HG02588 (cell line): Measurements from ENCODE around the gene FTO.
"Not testable (repeated sequence)": the region's sequence is repeated elsewhere in the genome, so short reads cannot be mapped to it uniquely, and the experiment has no call there.

Experiments
- ATAC-seq: cut with Tn5 transposase; IDR thresholded peaks from one replicate; pipeline ENCODE4 v1.9.1; 2021; ENCODE audit warnings: mild to moderate bottlenecking, moderate library complexity; ENCODE audit not compliant: unreplicated experiment

The FTO gene

DNA sequence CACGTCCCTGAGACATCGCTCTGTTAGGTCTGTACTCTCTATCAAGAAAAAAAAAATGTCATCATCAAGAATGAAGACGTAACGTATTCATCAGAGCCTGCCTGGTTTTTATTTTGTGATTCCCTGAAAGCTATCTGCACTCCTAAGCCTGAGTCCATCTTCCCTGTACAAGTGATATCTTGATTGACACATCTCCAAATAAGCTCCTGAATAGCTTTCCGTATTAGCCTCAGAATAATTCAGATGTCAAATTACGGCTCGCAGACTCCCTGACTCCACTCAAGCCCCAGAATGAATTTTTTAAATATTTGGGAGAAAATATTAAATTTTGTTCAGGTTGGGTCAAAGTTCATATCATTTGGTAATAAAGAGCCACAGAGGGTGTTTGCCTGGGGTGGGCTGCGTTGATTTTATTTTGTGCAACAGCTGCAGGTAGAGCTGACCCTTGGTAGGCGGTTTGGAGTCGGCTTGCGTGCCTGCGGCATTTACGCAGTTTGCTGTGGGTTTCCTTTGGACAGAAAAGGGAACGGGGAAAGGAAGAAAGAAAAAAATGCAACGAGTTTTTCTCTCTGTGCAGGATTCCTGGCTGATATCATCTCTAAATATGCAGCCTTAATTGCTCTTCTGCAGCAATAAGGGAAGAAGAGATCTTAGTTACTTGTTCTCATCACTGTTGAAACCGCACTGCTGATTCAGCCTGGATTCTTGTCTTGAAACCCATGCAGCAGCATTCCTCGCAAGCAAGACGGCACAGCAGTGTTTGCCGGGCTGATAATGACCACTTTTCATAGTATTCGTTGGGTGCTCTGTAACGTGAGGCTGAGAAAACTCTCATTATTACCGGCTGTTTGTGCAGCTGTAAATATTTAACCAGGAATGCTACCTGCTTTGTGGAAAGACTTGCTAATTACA is 467.9 kb downstream of the FTO start:
- ATAC-seq: no peak

DNA sequence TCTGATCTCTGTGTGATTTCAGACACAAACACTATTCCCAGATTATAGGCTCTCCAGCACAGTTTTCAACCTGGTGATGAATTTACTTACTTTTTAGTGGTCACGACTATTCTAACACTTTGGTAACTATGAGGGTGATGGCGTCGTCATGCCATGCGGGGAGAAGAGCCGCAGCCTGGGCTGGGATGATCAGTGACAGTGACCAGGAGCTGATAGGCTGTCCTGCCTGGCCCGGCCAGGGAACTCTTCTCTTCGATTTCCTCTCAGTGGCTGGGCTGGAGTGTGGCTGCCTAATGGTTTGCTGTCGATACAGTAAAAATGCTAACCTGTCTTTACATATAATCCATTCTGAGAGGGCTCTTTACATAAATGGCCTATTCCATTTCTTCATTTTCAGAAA is 469.5 kb downstream of the FTO start:
- no peak for ATAC-seq

DNA sequence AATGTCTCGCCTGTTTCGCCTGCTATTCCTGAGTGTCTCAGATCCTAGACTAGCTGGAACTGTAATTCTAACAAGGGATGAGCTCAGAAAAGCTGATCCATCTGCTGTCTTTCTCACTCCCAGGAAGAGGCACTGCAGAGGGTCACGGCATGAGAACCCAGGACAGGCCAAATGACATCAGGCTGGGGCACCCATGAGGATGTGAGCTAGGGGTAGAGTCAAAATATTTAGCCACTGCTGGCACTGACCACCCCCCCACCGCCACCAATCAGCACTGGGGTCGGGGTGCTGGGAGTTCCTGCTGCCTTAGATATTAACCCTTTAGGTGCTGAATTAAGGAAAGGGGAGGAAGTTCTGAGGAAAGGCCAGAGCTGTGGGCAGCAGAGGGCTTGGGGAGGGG is 470.2 kb downstream of the FTO start:
- ATAC-seq: no peak

DNA sequence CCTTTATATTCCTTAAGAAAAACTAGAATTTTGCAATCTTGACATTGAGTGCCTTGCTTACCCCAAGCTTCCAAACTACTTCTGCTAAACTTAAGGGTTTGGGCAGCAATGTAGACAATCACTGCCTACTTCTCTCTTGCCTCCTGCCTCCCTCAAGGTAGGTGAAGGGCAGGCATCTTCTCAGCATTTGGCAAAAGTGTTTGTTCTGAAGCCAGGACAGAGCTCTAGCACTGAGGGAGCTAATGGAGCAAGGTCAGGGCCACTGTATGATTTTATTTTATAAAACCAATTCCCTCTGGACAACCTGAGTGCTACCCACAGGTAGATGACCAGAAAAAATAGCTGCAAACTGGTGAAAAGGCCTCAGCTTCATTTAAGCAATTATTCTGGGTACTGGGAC is 470.8 kb downstream of the FTO start:
- ATAC-seq: no peak

DNA sequence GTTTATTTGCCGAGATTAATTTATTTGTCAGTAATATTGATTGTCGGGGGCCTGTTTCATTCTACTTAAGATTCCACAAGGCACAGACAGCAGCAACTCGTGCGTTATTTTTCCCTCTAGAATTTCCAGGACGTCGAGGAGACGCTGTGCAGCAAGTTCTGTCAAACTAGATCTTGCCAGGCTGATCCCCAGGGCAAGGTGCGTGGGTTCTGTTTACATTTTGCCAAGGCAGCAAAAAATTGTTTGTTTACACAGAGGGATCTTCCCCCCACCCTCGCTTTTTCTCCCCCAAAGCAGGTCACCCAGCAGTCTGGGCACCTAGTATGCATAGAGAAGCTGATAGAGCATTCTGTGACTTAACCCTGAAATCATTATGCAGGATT is 471.2 kb downstream of the FTO start:
- ATAC-seq: no peak

DNA sequence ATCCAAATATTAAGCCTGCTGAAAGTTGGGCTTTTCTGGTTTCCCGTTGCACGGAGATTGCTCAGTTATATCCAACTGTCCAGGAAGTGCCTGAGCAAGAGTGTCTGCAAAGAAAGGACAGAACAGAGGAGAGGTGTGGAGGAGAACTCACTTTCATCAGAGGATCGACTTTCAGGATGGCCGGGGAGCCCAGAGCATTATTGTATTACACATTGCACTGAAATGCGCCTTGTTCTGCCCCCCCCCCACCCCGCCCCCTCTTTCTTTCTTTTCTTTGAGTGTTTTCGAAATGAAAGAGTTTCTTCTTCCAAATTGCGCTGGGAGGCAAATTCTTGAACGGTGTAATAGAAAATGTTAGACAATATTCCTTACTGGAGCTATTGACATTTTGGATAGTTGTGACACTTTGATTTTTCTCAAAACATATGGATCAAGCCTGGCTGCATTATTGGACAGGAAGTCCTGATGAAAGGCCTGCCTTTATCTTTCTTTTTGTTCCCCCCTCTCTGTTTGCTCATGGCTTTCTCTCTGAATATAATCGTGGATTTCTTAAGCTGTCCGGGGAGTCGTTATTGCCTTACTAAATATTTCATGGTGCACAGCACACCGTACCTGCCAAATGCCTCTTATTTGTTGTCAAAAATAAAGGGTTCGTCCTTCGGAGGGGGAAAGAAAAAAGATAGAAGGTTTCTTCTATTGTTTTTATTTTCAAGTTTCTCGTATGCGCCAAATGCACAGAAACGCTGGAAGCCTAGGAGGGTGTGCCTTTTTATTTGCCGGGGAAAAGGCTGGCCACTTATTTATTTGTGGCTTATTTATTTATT is 471.8 kb downstream of the FTO start:
- no peak for ATAC-seq

DNA sequence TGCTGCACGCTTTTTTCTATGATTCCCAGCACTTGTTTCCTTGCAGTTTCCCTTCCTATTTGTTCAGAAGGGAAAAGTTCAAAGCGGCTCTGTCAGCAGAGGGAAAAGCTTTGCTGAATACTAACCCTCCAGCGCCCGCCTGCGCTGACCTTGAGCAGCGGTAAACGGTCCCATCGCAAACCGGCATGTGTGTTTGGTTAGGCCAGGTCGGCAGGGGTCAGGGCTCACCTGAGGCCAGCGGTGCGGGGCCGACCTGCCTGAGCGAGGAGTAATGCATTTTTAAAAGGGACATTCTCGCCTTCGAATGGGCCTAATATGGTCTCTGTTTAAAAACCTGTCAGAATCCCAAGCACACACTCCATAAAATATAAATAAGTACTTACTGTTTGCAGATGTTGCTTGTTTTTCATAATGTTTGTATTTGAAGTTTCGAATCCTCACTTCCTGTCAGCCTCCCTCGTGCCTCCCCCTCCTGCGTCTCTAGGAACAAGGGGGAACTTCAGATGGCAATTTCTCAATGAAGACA is 472.5 kb downstream of the FTO start:
- ATAC-seq: no peak

DNA sequence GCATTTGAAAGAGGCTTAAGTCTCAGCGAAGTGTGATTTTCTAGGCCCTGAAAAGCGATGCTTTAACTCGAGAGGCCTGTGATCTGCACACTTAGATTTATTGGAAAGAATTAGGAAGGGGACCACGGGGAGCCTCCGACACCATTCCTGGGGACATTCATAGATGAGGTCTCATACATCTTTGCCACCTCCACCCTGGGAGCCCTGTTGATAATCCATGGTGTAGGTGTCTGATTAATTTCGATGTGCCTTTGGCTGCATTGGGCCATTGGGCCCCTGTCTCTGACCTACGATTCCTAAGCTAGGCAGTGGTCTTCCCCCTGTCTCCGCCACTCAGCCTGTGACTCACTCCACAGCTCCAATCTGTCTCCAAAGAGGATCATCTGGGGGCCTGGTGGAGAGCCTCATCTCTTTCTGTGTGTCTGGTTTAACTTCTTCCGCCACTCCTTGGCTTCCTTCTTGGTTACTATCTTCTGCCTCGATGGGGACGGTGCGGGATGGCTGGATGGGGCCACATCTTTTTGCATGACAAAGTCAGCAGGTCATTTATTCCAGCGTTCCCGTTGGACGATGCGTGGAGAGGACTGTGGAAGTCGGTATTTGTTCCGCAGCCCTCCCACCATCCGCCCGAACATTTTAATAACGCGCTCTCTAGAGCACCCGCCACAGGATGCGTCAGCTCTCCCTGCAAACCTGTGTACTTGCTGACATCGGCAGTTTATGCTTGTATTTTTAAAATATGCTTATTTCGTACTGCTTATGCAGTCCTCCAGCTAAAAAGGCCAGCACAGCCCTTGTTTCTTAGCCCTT is 473.3 kb downstream of the FTO start:
- no peak for ATAC-seq

DNA sequence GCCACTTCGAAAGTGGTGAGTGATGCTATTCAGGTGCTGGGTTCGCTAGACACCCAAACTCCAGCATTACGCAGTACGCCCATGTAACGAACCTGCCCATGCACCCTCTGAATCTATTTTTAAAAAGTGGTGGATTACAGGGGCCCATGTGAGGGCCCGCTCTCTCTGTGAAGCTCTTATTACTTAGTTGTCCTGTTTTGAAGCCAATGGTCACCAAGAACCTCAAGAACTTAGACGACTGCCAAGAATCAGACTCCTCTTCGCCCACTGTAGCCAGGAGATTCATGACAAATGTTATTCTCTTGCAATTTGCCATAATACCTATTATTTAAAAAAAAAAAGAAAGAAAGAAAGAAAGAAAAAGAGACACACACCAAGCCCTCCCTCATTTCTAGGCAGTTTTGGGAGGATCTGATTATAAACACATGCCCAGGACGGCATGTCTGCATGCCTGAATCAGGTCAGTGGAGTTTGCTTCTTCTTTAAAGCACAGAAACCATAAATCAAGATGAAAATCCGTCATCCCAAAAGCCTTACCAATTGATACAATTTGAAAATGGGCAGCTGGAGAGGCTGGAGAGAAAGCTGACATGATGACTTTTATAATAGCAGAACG is 474.0 kb downstream of the FTO start:
- ATAC-seq: no peak

DNA sequence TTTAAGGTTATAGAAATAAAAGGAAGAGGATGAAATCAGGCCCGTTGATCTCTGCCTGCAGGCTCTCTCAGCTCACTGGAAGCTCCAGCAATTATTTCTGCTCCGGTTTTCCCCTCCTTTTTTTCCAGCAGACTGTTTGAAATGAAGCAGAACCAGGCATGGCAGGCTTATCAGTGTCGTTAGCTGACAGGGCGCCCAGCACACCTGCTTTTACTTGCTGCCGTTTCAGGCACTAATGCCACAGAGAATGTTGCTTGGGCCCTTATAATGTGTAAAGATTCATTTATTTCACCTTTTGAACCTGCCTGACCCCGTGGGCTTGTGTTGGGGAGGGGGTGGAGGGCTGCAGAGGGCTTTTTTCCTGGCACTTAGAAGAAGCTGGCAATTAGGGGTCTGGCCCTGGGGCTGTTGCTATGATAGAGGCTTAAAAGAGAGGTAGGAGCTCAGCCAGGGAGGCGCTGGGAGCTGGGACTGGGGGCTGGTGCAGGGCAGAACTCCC is 474.6 kb downstream of the FTO start:
- no peak for ATAC-seq

DNA sequence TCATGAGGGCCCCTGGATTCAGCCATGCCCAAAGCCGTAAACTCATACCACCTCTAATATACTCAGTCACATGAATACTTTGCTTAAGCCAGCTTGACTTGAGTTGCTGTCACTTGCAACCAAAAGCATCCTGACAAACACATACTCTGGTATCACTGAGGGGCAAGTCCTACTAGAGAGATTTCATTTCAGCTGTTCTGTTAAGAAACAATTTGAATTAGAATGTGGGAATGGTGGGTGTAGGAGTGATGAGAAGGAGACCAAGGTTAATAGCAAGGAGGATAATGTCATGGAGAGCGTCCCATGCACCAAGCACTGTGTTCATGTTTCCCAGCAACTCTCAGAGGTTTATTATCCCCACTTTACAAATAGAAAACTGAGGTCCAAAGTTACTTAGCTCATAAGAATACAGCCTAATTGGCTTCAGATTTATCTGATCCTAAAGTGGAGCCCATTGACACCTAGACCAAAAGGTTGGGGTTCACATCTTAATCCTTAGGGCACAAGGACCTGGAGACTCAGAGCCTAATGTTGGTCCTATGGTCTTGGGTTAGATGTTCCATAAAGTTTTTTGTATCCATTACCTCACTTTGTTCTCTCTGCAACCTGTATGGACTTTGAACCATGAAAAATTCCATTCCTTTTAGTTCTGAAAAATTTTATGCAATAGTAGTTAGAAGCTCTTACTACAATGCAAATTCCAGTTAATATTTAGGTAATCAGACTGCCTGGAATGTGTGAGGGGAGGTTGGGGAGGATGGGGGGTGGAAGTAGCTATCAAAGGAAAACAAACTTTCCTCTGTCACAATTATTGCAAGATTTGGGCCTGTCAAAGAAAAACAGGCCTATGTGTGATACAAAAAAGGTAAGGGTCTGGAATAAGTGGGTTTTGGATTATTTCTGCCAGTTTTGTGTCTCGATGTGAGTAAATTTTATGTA is 476.7 kb downstream of the FTO start:
- ATAC-seq: no peak

DNA sequence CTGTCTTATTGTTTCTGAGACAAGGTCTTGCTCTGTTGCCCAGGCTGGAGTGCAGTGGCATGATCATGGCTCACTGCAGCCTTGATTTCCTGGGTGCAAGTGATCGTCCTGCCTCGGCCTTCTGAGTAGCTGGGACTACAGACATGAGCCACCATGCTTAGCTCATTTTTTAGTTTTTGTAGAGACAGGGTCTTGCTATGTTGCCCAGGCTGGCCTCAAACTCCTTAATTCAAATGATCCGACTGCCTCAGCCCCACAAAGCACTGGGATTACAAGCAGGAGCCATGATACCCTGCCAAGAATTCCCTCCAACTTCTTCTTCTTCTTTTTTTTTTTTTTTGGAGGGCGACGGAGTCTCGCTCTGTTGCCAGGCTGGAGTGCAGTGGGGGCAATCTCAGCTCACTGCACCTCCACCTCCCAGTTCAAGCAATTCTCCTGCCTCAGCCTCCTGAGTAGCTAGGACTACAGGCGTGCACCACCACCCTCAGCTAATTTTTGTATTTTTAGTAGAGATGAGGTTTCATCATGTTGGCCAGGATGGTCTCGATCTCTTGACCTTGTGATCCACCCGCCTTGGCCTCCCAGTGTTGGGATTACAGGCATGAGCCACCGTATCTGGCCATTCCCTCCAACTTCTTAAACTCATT is 477.9 kb downstream of the FTO start:
- not testable (repeated sequence) for ATAC-seq

DNA sequence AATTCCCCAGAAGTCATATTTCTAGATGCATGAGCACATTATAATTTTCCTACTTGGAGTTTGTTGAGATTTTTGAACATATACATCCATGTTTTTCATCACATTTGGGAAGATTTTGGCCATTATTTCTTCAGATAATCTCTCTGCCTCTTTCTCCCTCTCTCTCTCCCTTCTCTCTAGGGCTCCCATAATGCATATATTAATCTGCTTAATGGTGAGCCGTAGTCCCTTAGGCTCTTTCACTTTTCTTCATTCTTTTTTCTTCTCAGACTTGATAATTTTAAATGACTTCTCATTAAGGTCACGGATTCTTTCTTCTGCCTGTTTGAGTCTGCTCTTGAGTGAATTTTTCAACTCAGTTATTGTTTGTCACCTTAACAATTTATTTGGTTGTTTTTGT is 481.1 kb downstream of the FTO start:
- no peak for ATAC-seq

DNA sequence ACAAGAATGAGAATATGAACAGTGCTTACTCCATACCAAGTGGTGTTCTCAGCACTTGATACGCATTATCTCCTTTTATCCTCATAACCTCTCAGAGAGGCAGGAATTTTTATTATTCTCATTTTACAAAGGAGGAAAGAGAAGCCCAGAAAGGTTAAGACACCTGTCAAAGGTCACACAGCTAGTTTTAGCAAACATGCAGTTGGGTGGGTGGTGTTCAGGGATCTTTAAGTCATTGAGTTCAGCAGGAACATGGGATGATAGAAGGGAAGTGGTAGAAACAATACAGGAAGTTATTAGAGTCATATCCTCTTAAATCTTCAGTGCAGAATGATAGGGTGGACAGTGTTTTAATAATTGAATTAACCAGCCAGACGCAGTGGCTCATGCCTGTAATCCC is 487.2 kb downstream of the FTO start:
- no peak for ATAC-seq

DNA sequence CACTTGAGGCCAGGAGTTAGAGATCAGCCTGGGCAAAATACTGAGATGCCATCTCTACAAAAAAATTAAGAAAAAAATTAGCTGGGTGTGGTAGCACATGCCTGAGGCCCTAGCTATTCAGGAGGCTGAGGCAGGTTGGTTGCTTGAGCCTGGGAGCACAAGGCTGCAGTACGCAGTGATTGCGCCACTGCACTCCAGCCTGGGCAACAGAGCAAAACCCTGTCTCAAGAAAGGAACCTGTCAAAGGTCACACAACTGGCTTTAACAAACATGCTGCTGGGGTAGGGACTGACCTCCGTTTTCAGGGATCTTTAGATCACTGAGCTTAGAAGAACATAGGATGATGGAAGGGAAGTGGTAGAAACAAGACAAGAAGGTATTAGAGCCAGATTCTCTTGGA is 487.6 kb downstream of the FTO start:
- ATAC-seq: no peak

DNA sequence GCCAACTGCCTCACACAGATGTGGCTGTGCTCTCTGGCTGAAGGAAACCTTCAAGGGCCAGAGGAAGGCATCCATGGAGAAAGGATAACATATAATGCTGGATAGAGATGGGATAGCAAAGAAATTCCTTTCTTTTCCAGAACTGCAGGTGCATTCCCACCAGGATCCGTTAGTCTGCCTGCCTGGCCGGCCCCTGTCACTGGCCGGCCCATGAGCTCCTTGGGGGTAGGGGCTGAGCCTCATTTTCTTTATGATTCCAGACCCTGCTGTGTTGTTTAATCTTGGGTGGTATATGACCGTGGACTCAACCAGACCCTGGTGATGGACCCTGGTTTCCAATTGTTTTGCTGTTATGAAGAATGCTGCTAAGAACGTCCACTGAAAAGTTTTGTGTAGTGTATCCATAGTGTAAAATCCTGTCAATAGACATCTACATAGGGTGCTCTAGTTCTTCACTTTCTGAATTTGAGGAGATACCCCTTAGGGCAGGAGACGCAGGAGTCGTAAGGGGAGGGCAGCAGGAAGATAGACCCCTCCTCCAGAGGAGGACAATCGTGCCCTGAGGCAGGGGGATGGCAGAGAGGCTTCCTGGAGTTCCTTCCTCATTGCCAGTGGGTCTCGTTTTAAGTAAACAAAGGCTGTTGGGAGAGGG is 489.2 kb downstream of the FTO start:
- no peak for ATAC-seq

DNA sequence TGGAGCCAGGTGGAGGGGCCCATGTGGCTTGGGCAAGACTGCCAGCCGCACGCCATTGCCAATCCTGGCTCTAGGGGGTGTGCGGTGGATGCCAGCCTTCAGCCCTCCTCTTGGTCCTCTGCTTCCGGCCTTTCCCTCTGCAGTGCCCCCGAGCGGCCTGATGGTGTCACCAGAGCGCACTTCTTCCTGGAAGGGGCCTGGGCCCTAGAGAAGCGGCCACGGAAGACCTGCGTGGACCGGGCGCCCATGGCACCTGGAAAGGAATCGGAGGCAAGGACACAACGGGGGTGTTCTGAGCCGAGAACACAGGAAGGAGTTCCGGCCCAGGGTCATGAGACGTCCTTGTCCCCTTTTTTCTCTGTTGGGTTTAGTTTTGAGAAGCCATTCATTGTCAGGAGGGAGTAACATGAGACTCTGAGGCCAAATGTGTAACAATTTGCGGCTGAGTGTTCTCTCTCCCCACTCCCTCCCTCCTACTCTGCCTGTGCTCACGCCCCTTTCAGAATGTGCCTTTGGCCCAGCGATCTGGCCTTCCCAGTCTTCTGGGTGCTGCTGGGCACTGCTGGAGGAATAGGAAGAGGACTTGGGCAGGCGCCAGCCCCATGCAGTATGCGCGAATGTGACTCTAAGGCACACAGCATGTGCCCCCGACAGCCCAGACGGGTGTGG is 489.8 kb downstream of the FTO start:
- ATAC-seq: peak; percentile 68

DNA sequence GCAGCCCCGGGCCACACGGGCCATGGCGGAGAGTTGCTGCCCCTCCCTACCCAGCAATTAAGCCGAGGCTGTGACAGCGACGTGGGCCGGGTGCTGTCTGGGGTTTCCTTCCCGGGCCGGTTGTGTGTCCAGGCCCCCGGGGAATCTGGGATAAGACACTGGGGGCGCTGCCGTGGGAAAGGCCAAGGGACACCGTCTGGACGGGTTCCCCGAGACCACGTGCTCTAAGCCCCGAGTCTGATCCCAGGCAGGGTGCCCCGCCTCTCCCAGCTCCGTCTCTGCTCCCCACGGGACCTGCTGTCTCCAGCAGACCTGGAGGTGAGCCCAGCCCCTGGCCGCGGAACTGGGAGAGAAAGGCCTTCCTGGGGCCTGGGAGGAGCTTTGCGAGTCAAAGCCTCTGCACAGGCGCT is 490.4 kb downstream of the FTO start:
- no peak for ATAC-seq
